Measurements from ENCODE around the gene SORL1-AS1.
"Not testable (repeated sequence)": the region's sequence is repeated elsewhere in the genome, so short reads cannot be mapped to it uniquely, and the experiment has no call there.

The SORL1-AS1 gene

GRCh38 chr11:121482231-121483129 is 29.7 kb upstream of the SORL1-AS1 start:
- Histone ChIP-seq H3K27me3 (no peaks in the 10 kb centered on the region), H3K4me1 (no peaks in the 10 kb centered on the region), H3K27ac (no peak overlapping the region), H3K36me3 (no peaks in the 10 kb centered on the region), H3K4me3 (no peak overlapping the region), H3K9me3 (no peaks in the 10 kb centered on the region)
- ATAC-seq, result no peak
- no peak for TF ChIP-seq CTCF (IDR thresholded peaks at IDR 0.05 in 4 of 5, conservative IDR thresholded peaks at IDR 0.05 in 1 of 5)
- TF ChIP-seq POLR2A (IDR thresholded peaks at IDR 0.05), result no peak
- in situ Hi-C loops (cut with MboI; ENCODE audit: low sequenced_read_pairs in 4 of 4), result no loop called here
- intact Hi-C loops (cut with DNase I; ENCODE audit: low total_unique reads), result no loop called here
- no peak for DNase-seq

GRCh38 chr11:121481484-121482230 is 28.9 kb upstream of the SORL1-AS1 start:
- in situ Hi-C loops (cut with MboI; ENCODE audit: low sequenced_read_pairs in 4 of 4); H3K27me3 ChIP-seq; H3K4me1 ChIP-seq; ATAC-seq; H3K27ac ChIP-seq; H3K36me3 ChIP-seq; H3K9me3 ChIP-seq; intact Hi-C loops (cut with DNase I; ENCODE audit: low total_unique reads); H3K4me3 ChIP-seq; DNase-seq: not testable (repeated sequence)

GRCh38 chr11:121479698-121480238 is 27.0 kb upstream of the SORL1-AS1 start:
- no peaks in the 10 kb centered on the region for H3K36me3 ChIP-seq
- no peaks in the 10 kb centered on the region for H3K9me3 ChIP-seq
- in situ Hi-C loops (cut with MboI; ENCODE audit: low sequenced_read_pairs in 4 of 4), result no loop called here
- DNase-seq, result no peak
- no peak overlapping the region for H3K4me3 ChIP-seq
- H3K27me3 ChIP-seq, result no peaks in the 10 kb centered on the region
- no peak for ATAC-seq
- TF ChIP-seq POLR2A (IDR thresholded peaks at IDR 0.05), result no peak
- TF ChIP-seq CTCF (IDR thresholded peaks at IDR 0.05 in 4 of 5, conservative IDR thresholded peaks at IDR 0.05 in 1 of 5), result no peak
- H3K4me1 ChIP-seq, result no peaks in the 10 kb centered on the region
- H3K27ac ChIP-seq, result no peak overlapping the region
- intact Hi-C loops (cut with DNase I; ENCODE audit: low total_unique reads), result no loop called here

GRCh38 chr11:121478895-121479697 is 26.3 kb upstream of the SORL1-AS1 start:
- no peaks in the 10 kb centered on the region for H3K9me3 ChIP-seq
- no peak for TF ChIP-seq CTCF (IDR thresholded peaks at IDR 0.05 in 4 of 5, conservative IDR thresholded peaks at IDR 0.05 in 1 of 5)
- H3K27me3 ChIP-seq, result no peaks in the 10 kb centered on the region
- ATAC-seq (no peak), DNase-seq (no peak)
- in situ Hi-C loops (cut with MboI; ENCODE audit: low sequenced_read_pairs in 4 of 4), result no loop called here
- intact Hi-C loops (cut with DNase I; ENCODE audit: low total_unique reads), result no loop called here
- no peaks in the 10 kb centered on the region for H3K4me1 ChIP-seq
- no peak overlapping the region for H3K4me3 ChIP-seq
- H3K27ac ChIP-seq, result no peak overlapping the region
- no peaks in the 10 kb centered on the region for H3K36me3 ChIP-seq

Data from gastrocnemius medialis (tissue), 4 donors.